Liver (tissue), 3 donors: Measurements from ENCODE around the gene SMPD3.

Experiments
- GABPA ChIP-seq, 2 donors: IDR thresholded peaks in 1 of 2; conservative IDR thresholded peaks in 1 of 2; 2 replicates each; pipeline ENCODE4 v1.6.1; 2016; ENCODE audit warnings: antibody characterized with exemption in 2 of 2, mild to moderate bottlenecking in 1 of 2, moderate library complexity in 1 of 2
- NR2F2 ChIP-seq: IDR thresholded peaks from 2 replicates; pipeline ENCODE4 v1.6.1; 2016; ENCODE audit warnings: antibody characterized with exemption
- RAD21 ChIP-seq, 2 donors: IDR thresholded peaks; 2 replicates each; pipeline ENCODE4 v1.6.1; 2016; ENCODE audit warnings: antibody characterized with exemption in 2 of 2, mild to moderate bottlenecking in 2 of 2
- SP1 ChIP-seq: IDR thresholded peaks from 2 replicates; pipeline ENCODE4 v1.6.1; 2018; ENCODE audit warnings: antibody characterized with exemption, mild to moderate bottlenecking
- TF ChIP-seq, protein P1 (sequence below): fragments of 150-350 bp; IDR thresholded peaks from 2 replicates; pipeline ENCODE4 v1.5.1; 2017; ENCODE audit warnings: improper control_type of control experiment, low read depth, low read length; ENCODE audit not compliant: missing input control
- TF ChIP-seq, protein P2 (sequence below): IDR thresholded peaks from 2 replicates; pipeline ENCODE4 v1.6.1; 2016; ENCODE audit warnings: antibody characterized with exemption
- TF ChIP-seq, protein P3 (sequence below): IDR thresholded peaks from 2 replicates; pipeline ENCODE4 v1.6.1; 2016; ENCODE audit warnings: antibody characterized with exemption
- TF ChIP-seq, protein P4 (sequence below): IDR thresholded peaks from 2 replicates; pipeline ENCODE4 v1.6.1; 2016; ENCODE audit warnings: antibody characterized with exemption
- donor health status: healthy.
- donor health status: healthy.

- TF ChIP-seq, protein P1, sequence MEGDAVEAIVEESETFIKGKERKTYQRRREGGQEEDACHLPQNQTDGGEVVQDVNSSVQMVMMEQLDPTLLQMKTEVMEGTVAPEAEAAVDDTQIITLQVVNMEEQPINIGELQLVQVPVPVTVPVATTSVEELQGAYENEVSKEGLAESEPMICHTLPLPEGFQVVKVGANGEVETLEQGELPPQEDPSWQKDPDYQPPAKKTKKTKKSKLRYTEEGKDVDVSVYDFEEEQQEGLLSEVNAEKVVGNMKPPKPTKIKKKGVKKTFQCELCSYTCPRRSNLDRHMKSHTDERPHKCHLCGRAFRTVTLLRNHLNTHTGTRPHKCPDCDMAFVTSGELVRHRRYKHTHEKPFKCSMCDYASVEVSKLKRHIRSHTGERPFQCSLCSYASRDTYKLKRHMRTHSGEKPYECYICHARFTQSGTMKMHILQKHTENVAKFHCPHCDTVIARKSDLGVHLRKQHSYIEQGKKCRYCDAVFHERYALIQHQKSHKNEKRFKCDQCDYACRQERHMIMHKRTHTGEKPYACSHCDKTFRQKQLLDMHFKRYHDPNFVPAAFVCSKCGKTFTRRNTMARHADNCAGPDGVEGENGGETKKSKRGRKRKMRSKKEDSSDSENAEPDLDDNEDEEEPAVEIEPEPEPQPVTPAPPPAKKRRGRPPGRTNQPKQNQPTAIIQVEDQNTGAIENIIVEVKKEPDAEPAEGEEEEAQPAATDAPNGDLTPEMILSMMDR = no peak
- TF ChIP-seq SP1 = no peak
- TF ChIP-seq, protein P2, sequence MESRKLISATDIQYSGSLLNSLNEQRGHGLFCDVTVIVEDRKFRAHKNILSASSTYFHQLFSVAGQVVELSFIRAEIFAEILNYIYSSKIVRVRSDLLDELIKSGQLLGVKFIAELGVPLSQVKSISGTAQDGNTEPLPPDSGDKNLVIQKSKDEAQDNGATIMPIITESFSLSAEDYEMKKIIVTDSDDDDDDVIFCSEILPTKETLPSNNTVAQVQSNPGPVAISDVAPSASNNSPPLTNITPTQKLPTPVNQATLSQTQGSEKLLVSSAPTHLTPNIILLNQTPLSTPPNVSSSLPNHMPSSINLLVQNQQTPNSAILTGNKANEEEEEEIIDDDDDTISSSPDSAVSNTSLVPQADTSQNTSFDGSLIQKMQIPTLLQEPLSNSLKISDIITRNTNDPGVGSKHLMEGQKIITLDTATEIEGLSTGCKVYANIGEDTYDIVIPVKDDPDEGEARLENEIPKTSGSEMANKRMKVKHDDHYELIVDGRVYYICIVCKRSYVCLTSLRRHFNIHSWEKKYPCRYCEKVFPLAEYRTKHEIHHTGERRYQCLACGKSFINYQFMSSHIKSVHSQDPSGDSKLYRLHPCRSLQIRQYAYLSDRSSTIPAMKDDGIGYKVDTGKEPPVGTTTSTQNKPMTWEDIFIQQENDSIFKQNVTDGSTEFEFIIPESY = no peak
- TF ChIP-seq, protein P3, sequence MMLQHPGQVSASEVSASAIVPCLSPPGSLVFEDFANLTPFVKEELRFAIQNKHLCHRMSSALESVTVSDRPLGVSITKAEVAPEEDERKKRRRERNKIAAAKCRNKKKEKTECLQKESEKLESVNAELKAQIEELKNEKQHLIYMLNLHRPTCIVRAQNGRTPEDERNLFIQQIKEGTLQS = no peak
- TF ChIP-seq NR2F2 = no peak
- no peak for TF ChIP-seq RAD21 (IDR thresholded peaks at IDR 0.05)
- no peak for TF ChIP-seq GABPA (IDR thresholded peaks at IDR 0.05 in 1 of 2, conservative IDR thresholded peaks at IDR 0.05 in 1 of 2)
- TF ChIP-seq, protein P4, sequence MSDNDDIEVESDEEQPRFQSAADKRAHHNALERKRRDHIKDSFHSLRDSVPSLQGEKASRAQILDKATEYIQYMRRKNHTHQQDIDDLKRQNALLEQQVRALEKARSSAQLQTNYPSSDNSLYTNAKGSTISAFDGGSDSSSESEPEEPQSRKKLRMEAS = no peak
Observed at GRCh38 chr16:68402748-68403040, 45.6 kb downstream of the SMPD3 start.
